Hepatocyte (in vitro differentiated cells): ENCODE results near the gene PDLIM4. TPM values are rescaled to one million over a fixed set of nuclear protein-coding genes. Genes with fewer than 3 reads are reported as not detected.

ENCODE experiments used
- DNase-seq: peaks from one replicate; pipeline ENCODE4 v3.0.0-alpha.2; 2016; ENCODE audit warnings: low spot score
- H2AFZ ChIP-seq: fragments of 200-600 bp; sonication (generic); 2 replicates; pipeline ENCODE4 v1.6.0; 2016; ENCODE audit warnings: antibody characterized with exemption, mild to moderate bottlenecking
- H3K27ac ChIP-seq: fragments of 200-600 bp; sonication (generic); 2 replicates; pipeline ENCODE4 v1.5.1; 2016; ENCODE audit warnings: mild to moderate bottlenecking
- H3K27me3 ChIP-seq: fragments of 200-600 bp; sonication (generic); 2 replicates; pipeline ENCODE4 v1.6.1; 2016
- H3K36me3 ChIP-seq: fragments of 200-600 bp; sonication (generic); replicated peaks from 2 replicates; pipeline ENCODE4 v1.5.1; 2016; ENCODE audit warnings: low read depth; ENCODE audit not compliant: insufficient read depth
- H3K4me1 ChIP-seq: fragments of 200-600 bp; sonication (generic); 2 replicates; pipeline ENCODE4 v1.5.1; 2016; ENCODE audit warnings: mild to moderate bottlenecking, moderate library complexity; ENCODE audit not compliant: insufficient read depth
- H3K4me2 ChIP-seq: fragments of 200-600 bp; sonication (generic); 2 replicates; pipeline ENCODE4 v1.6.0; 2016
- H3K4me3 ChIP-seq: fragments of 200-600 bp; sonication (generic); 2 replicates; pipeline ENCODE4 v1.5.1; 2016; ENCODE audit warnings: mild to moderate bottlenecking
- H3K79me2 ChIP-seq: fragments of 200-600 bp; sonication (generic); 2 replicates; pipeline ENCODE4 v1.6.0; 2017; ENCODE audit warnings: mild to moderate bottlenecking
- H3K9me2 ChIP-seq: fragments of 200-600 bp; sonication (generic); replicated peaks from 2 replicates; pipeline ENCODE4 v1.6.0; 2017; ENCODE audit warnings: mild to moderate bottlenecking; ENCODE audit not compliant: insufficient read depth
- H3K9me3 ChIP-seq: fragments of 200-600 bp; sonication (generic); 2 replicates; pipeline ENCODE4 v1.5.1; 2016; ENCODE audit warnings: low read depth, mild to moderate bottlenecking
- H4K20me1 ChIP-seq: fragments of 200-600 bp; sonication (generic); 2 replicates; pipeline ENCODE4 v1.6.0; 2016; ENCODE audit warnings: mild to moderate bottlenecking; ENCODE audit not compliant: insufficient read depth, poor library complexity, severe bottlenecking
- EZH2 ChIP-seq: fragments of 200-600 bp; sonication (generic); IDR thresholded peaks from 2 replicates; pipeline ENCODE4 v1.6.1; 2016; ENCODE audit warnings: antibody characterized with exemption, mild to moderate bottlenecking, borderline replicate concordance
- EZH2phosphoT487 ChIP-seq: fragments of 200-600 bp; sonication (generic); IDR thresholded peaks from one replicate; pipeline ENCODE4 v1.6.1; 2018; ENCODE audit warnings: antibody characterized with exemption, mild to moderate bottlenecking, low read depth, moderate library complexity; ENCODE audit not compliant: unreplicated experiment, severe bottlenecking
- WGBS: methylation state at CpG from one replicate; pipeline ENCODE4 v1.1.6; 2016; ENCODE audit warnings: low lambda C conversion rate; ENCODE audit errors: missing lambda C conversion rate; 5-methylcytosine and 5-hydroxymethylcytosine counted together
- polyA plus RNA-seq: library from polyadenylated mRNA; unstranded; fragments of >200 nt; fragmentation: Nextera tagmentation; extraction: Ambion mirVana; gene quantifications from 2 replicates; pipeline ENCODE4 v1.2.1, GENCODE V29; 2016
- total RNA-seq: library from RNA; depleted of rRNA; stranded (reverse); fragments of >200 nt; gene quantifications from 2 replicates; pipeline ENCODE4 v1.2.3, GENCODE V29; 2014
- TF ChIP-seq, protein P1 (sequence below): fragments of 200-600 bp; sonication (generic); IDR thresholded peaks from 2 replicates; pipeline ENCODE4 v1.5.1; 2016; ENCODE audit warnings: antibody characterized with exemption, mild to moderate bottlenecking; ENCODE audit not compliant: poor library complexity

The PDLIM4 gene
- total and polyA plus RNA-seq, 2 experiments from 2014 or later = 16.4 to 102 TPM

- H3K9me2 ChIP-seq = no peaks in the 10 kb centered on the region
- no peaks in the 10 kb centered on the region for H4K20me1 ChIP-seq
- no peaks in the 10 kb centered on the region for H3K4me1 ChIP-seq
- TF ChIP-seq EZH2phosphoT487 = no peak
- TF ChIP-seq EZH2 = no peak
- TF ChIP-seq, protein P1, sequence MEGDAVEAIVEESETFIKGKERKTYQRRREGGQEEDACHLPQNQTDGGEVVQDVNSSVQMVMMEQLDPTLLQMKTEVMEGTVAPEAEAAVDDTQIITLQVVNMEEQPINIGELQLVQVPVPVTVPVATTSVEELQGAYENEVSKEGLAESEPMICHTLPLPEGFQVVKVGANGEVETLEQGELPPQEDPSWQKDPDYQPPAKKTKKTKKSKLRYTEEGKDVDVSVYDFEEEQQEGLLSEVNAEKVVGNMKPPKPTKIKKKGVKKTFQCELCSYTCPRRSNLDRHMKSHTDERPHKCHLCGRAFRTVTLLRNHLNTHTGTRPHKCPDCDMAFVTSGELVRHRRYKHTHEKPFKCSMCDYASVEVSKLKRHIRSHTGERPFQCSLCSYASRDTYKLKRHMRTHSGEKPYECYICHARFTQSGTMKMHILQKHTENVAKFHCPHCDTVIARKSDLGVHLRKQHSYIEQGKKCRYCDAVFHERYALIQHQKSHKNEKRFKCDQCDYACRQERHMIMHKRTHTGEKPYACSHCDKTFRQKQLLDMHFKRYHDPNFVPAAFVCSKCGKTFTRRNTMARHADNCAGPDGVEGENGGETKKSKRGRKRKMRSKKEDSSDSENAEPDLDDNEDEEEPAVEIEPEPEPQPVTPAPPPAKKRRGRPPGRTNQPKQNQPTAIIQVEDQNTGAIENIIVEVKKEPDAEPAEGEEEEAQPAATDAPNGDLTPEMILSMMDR = no peak
- H2AFZ ChIP-seq = no peak overlapping the region
- no peaks in the 10 kb centered on the region for H3K36me3 ChIP-seq
- H3K9me3 ChIP-seq = no peaks in the 10 kb centered on the region
- no peak overlapping the region for H3K4me3 ChIP-seq
- no peak overlapping the region for H3K27ac ChIP-seq
- DNase-seq = no peak
- no peaks in the 10 kb centered on the region for H3K79me2 ChIP-seq
- H3K4me2 ChIP-seq = no peak overlapping the region
- H3K27me3 ChIP-seq = no peaks in the 10 kb centered on the region
Measured at GRCh38 chr5:132239776-132240175, 17.7 kb upstream of the PDLIM4 start.

GRCh38 chr5:132243366-132243977 lies 14.0 kb upstream of the PDLIM4 start:
- Histone ChIP-seq H3K27me3 (no peaks in the 10 kb centered on the region), H3K4me3 (no peak overlapping the region), H3K9me3 (no peaks in the 10 kb centered on the region), H3K36me3 (no peaks in the 10 kb centered on the region), H4K20me1 (no peaks in the 10 kb centered on the region), H3K79me2 (no peaks in the 10 kb centered on the region), H3K9me2 (no peaks in the 10 kb centered on the region), H2AFZ (no peak overlapping the region), H3K27ac (no peak overlapping the region), H3K4me2 (no peak overlapping the region), H3K4me1 (no peaks in the 10 kb centered on the region)
- 92% methylated on average over 3 of the region's 3 CpGs for whole genome bisulfite sequencing
- no peak for DNase-seq
- TF ChIP-seq EZH2 = no peak
- TF ChIP-seq, protein P1 = no peak
- TF ChIP-seq EZH2phosphoT487 = no peak

DNA sequence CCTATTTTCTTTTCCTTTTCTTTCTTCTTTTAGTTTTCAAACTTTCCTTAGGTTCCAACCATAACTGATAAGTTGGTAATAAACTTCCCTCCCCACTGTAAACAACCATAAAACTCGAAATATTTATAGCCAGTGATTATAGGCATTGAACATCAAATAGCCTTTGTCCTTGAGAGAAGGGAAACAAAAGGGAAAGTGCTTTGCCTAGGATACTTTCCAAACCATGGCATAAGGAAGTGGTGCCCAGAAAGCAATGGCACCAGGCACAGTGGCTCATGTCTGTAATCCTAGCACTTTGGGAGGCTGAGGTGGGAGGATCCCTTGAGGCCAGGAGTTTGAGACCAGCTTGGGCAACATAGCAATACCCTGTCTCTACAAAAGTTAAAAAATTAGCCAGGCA lies 11.9 kb upstream of the PDLIM4 start:
- TF ChIP-seq, protein P1 = no peak
- TF ChIP-seq EZH2 = no peak
- no peak for TF ChIP-seq EZH2phosphoT487
- Histone ChIP-seq H3K27ac (no peak overlapping the region), H3K27me3 (no peaks in the 10 kb centered on the region), H3K4me2 (no peak overlapping the region), H3K79me2 (no peaks in the 10 kb centered on the region), H2AFZ (no peak overlapping the region), H3K4me1 (no peaks in the 10 kb centered on the region), H3K9me3 (no peaks in the 10 kb centered on the region), H3K36me3 (no peaks in the 10 kb centered on the region), H3K9me2 (no peaks in the 10 kb centered on the region), H3K4me3 (no peak overlapping the region), H4K20me1 (no peaks in the 10 kb centered on the region)
- WGBS = 52% methylated on average over 1 of the region's 1 CpG
- no peak for DNase-seq

DNA sequence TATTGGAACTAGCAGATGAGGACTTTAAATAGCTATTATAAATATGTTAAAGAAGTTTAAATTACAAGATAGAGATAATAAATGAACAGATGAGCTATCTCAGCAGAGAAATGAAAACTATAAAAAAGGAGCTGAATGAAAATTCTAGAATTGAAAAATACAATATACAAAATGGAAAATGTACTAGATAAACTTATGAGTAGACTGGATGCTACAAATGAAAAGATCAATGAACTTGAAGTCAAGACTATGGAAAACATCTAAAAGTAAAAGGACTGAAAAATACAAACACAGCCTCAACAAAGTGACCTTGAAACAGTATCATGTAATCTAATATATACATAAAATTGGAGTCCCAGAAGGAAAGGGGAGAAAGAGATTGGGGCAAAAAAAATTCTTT lies 10.7 kb upstream of the PDLIM4 start:
- H3K4me1 ChIP-seq = no peaks in the 10 kb centered on the region
- no peaks in the 10 kb centered on the region for H3K9me2 ChIP-seq
- no peaks in the 10 kb centered on the region for H3K9me3 ChIP-seq
- no peak overlapping the region for H3K27ac ChIP-seq
- no peaks in the 10 kb centered on the region for H3K27me3 ChIP-seq
- no peak overlapping the region for H3K4me2 ChIP-seq
- H2AFZ ChIP-seq = no peak overlapping the region
- DNase-seq = no peak
- TF ChIP-seq, protein P1 = no peak
- TF ChIP-seq EZH2phosphoT487 = no peak
- no peak for TF ChIP-seq EZH2
- no peaks in the 10 kb centered on the region for H4K20me1 ChIP-seq
- H3K4me3 ChIP-seq = no peak overlapping the region
- no peaks in the 10 kb centered on the region for H3K79me2 ChIP-seq
- no peaks in the 10 kb centered on the region for H3K36me3 ChIP-seq
